Renal cortex interstitium (tissue), 15 donors: ENCODE results near the gene NCOA6. TPM values are rescaled to one million over a fixed set of nuclear protein-coding genes. Genes with fewer than 3 reads are reported as not detected.

Experiments used
- DNase-seq, 11 donors: peaks; one replicate each; pipeline ENCODE4 v3.0.0-alpha.2; 2013; ENCODE audit warnings: low read depth in 9 of 11, low spot score in 4 of 11; ENCODE audit errors: extremely low read depth in 1 of 11
- long read RNA-seq, 16 experiments: transcript quantifications; one replicate each; lab custom pipeline, GENCODE V29; 2026
- polyA plus RNA-seq, 3 donors: library from polyadenylated mRNA; unstranded; fragments of 120-200 nt; gene quantifications; one replicate each; pipeline ENCODE4 v1.2.1, GENCODE V29; 2013; ENCODE audit not compliant: insufficient read length in 3 of 3

Gene NCOA6
- polyA plus RNA-seq: 10 to 100 TPM; 40.3 to 55.8 (median 51.3) TPM
- long read RNA-seq, donor 1, partial matches to known transcripts: 24 of 24 reads
- long read RNA-seq, donor 1, other reads (novel, unspliced or antisense): 0 of 24 reads
- long read RNA-seq, donor 2, partial matches to known transcripts: 26 of 26 reads
- long read RNA-seq, donor 2, other reads (novel, unspliced or antisense): 0 of 26 reads
- long read RNA-seq, donor 3, partial matches to known transcripts: 19 of 19 reads
- long read RNA-seq, donor 3, other reads (novel, unspliced or antisense): 0 of 19 reads
- long read RNA-seq, donor 4, partial matches to known transcripts: 13 of 13 reads
- long read RNA-seq, donor 4, other reads (novel, unspliced or antisense): 0 of 13 reads
- long read RNA-seq, donor 5, partial matches to known transcripts: 40 of 42 reads
- long read RNA-seq, donor 5, other reads (novel, unspliced or antisense): 0 of 42 reads
- long read RNA-seq, donor 6, partial matches to known transcripts: 31 of 31 reads
- long read RNA-seq, donor 6, other reads (novel, unspliced or antisense): 0 of 31 reads
- long read RNA-seq, donor 7, partial matches to known transcripts: 17 of 17 reads
- long read RNA-seq, donor 7, other reads (novel, unspliced or antisense): 0 of 17 reads
- long read RNA-seq, donor 8, partial matches to known transcripts: 57 of 57 reads
- long read RNA-seq, donor 8, other reads (novel, unspliced or antisense): 0 of 57 reads
- long read RNA-seq, donor 9, partial matches to known transcripts: 6 of 6 reads
- long read RNA-seq, donor 9, other reads (novel, unspliced or antisense): 0 of 6 reads
- long read RNA-seq, donor 10, partial matches to known transcripts: 31 of 31 reads
- long read RNA-seq, donor 10, other reads (novel, unspliced or antisense): 0 of 31 reads
- long read RNA-seq, donor 11, partial matches to known transcripts: 24 of 24 reads
- long read RNA-seq, donor 11, other reads (novel, unspliced or antisense): 0 of 24 reads
- long read RNA-seq, donor 12, partial matches to known transcripts: 7 of 7 reads
- long read RNA-seq, donor 12, other reads (novel, unspliced or antisense): 0 of 7 reads
- long read RNA-seq, donor 13, partial matches to known transcripts: 42 of 42 reads
- long read RNA-seq, donor 13, other reads (novel, unspliced or antisense): 0 of 42 reads
- long read RNA-seq, donor 14, partial matches to known transcripts: 5 of 5 reads
- long read RNA-seq, donor 14, other reads (novel, unspliced or antisense): 0 of 5 reads
- long read RNA-seq, donor 15, partial matches to known transcripts: 0 of 1 reads
- long read RNA-seq, donor 15, other reads (novel, unspliced or antisense): 0 of 1 reads
- long read RNA-seq, donor 16, partial matches to known transcripts: 77 of 78 reads
- long read RNA-seq, donor 16, other reads (novel, unspliced or antisense): 0 of 78 reads

GRCh38 chr20:34825530-34826362 is at the start of gene NCOA6:
TSS of gene NCOA6 (minus strand) at chr20:34825651. CDS start at chr20:34782355, 43,296 bp downstream.
- DNase-seq: peak in 10 of 11 donors; percentile 44 to 79 (median 72)

DNA sequence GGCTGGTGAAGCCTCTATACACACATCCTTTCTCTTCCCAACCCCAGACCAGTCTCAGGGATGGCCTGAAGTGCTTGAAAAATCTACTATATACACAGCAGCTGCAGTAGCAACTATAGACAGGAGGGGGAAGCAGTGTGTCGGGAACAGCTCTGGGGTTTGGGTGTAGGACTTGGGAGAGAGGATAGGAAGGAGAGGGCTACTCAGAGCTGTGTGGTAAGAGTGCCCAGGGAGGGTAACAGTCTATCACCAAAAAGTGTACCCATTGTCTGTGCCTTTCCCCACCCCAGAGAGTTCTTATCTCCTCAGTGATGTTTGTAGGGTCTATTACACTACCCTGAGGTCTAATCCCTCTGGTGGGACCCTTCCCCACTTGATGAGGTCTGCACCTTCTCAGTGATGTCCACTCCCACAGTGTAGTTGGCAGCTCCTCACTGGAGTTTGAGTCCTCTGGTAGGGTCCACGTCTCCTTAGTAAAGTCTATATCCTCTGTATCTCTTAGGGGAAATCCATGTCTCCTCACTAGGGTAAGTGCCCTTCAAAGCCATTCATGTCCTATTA is 48.7 kb upstream of the NCOA6 start:
- peak in 9 of 11 donors; percentile 49 to 81 (median 65) for DNase-seq

DNA sequence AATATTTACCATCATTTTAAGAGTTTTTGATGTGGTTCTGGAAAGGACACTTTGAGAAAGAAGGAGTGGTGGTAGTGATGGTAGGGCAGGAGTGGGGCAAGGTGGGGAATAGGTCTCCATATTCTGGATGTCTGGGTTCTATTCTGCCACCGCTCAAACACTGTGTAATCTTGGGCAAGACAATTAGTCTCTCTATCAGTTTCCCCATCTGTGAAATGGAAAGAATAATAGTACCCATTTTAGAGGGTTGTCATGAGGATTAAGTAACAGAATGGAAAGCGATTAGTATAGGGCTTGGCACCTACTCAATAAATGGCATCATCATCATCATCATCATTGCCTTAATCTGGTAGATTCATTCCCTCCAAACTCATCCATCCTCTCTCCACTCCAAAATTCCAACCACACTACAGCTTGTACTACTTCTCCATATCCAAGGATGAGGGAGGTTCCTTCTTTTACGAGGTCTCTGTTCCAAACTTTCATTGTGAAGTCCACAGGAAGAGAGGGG is 48.2 kb upstream of the NCOA6 start:
- no peak for DNase-seq

DNA sequence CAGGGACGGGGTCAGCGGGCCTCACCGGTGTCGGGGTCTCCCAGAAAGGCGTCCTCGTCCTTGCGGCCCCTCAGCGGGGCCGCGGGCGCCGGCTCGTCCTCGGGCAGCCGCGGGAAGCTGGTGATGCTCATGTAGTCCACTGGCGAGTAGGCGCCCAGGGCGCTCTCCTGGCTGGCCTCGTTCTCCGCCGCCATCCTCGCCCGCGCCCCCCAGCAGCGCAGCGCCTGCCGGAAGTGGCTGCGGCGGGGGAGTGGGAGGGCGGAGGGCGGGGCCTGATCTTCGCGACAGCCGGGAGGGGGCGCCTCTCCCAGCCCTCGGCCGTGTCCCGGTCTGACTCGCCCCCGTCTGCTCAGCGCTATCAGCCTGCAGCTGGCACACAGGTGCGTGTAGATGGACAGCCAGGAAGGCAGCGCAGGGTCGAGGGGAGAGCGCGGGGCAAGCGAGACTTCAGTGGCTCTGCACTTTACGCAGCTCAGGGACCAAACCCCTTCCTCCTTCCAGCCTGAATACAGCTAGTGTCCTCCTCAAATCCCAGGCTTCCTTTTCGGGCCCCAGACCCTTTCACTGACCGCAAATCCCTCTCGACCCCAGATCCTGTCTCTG is 47.3 kb upstream of the NCOA6 start, which contains the start of gene GGT7:
Gene GGT7, minus strand, starts transcription at position 235 of the 603 bp plus-strand sequence. Its CDS starts 41 bp downstream, at position 194.
- DNase-seq: peak in 8 of 11 donors; percentile 55 to 75 (median 65)

GRCh38 chr20:34871966-34872621 is 46.6 kb upstream of the NCOA6 start:
- DNase-seq: no peak

DNA sequence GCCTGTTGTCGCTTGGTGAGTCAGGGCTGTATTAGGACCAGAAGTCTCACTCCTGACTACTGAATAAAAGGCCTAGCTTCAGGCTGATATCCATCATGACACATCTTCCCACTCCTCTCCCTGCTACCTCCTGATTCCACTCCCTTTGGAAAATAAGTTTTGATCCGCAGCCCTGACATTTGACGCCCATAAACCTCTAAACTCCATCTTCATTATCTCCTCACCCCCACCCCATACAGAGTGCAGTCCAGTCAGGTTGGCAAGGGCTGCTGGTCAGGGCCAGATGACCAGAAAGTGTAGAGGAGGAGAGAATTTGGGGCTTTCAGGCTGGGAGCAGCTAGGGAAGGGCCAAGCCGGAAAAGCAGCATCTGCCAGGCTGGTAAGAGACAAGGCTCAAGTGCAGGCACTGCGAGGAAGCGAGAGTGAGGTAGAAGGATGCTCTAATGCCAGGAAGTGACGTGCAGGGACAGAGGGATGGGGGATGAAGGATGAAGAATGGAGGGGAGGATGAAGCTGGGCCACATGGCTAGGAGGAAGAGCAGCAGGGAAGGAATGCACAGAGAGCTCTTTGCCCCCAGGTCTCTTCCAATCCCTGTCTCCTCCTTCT is 46.0 kb upstream of the NCOA6 start:
- no peak for DNase-seq

DNA sequence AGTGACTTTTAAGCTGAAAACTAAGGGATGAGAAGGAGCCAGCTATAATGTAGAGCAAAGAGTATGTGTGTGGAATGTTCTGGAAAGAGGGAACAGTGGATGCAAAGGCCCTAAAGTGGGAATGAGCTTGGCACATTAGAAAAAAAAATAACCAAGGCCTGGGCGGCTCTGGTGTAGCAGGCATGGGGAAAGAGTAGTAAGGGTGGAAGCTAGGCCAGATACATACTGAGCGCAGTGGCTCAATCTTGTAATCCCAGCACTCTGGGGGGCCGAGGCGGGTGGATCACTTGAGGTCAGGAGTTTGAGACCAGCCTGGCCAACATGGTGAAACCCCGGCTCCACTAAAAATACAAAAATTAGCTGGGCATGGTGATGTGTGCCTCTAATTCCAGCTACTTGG is 38.8 kb upstream of the NCOA6 start:
- DNase-seq: no peak

DNA sequence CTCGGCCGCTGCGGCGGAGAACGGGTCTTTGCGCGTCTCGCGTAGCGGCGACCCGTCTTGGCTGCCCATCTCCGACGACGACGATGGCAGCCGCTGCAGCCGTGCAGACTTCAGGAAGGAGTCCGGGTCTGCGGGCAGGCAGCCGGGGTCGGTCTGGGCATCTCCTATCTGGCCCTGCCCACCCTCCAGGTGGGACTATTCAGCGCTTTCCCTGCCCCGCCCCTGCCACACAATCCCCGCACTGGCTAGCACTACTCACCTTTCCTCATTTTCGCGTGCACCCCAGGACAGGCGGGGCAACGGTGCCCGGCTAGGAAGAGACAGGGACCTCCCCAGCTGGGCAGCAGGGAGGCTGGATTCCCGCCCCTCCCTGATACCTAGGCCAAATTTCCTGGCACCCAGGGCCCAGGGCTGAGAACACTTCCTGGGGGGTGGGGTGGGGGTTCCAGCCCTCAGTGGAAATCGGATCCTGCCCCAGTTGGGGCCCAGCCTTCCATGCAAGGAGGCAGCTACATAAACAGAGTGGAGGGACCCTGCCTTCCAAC is 38.0 kb upstream of the NCOA6 start:
- no peak for DNase-seq

- DNase-seq: no peak
Measured at GRCh38 chr20:34862724-34863123, 37.3 kb upstream of the NCOA6 start.

- DNase-seq: no peak
Measured at GRCh38 chr20:34861386-34862084, 36.1 kb upstream of the NCOA6 start.

- no peak for DNase-seq
Measured at GRCh38 chr20:34859826-34860545, 34.5 kb upstream of the NCOA6 start.

GRCh38 chr20:34859367-34859766 is 33.9 kb upstream of the NCOA6 start:
- DNase-seq: no peak

DNA sequence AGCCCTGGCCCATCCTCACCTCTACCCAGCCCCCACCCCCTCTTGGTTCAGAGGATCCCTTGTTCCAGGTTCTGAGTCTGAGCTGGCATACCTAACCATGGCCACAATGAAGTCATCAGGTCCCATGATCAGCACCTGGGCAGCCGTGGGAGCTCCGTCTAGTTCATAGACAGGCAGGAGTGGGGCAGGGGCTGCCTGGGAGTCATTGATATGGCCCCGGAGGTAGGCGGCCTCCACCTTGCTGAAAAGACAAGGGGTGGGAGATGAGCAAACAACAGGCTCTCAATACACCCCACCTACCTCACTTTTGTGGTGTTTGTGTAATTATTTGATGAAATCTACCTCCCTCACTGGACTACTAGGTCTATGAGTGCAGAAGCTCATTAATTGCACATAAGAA is 26.8 kb upstream of the NCOA6 start:
- no peak for DNase-seq

DNA sequence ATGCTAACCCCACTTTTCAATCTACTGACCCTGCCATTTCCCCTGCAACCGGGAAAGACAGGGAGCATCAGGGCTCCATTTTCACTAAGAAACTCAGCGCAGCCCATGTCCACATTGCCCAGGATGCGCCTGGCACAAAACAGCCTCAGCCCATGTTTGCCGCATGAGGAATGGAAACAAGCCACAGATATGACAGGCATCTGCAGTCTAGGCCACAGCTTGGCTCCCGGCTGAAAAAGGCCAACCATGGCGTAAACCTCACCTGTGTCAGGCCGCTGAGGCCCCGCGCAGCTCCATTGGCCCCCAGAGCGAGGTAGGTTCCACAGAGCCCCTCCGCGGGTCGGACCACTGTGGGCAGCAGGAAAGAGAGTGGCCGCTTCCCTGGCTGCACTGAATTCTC is 25.5 kb upstream of the NCOA6 start:
- DNase-seq: no peak

DNA sequence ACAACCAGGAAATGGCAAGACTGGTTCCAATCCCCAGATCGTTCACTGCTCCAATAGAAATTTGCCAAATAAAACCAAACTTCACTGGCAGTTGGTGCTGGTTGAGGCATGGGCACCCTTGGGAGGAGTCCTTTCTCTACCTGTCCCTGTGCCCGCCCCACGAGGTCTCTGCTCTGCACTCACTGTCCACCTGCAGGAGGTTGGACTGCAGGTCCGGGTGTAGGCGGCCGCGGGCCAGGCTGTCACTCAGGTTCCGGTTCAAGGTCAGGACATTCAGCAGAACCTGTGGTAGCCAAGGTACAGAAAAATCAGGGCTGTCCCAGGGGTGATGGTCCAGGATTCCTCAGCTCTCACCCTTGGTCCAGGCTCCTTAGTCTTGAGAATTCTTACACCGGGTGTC is 24.3 kb upstream of the NCOA6 start:
- no peak for DNase-seq
